Measurements from ENCODE around the gene FBXO31. TPM values are rescaled to one million over a fixed set of nuclear protein-coding genes. Genes with fewer than 3 reads are reported as not detected.

FBXO31 gene
- total and polyA plus RNA-seq, 2 of the 13 experiments (the other 11 are each of a cell fraction or from before 2014, with no cell fraction given): 92.4 to 101 TPM

DNA sequence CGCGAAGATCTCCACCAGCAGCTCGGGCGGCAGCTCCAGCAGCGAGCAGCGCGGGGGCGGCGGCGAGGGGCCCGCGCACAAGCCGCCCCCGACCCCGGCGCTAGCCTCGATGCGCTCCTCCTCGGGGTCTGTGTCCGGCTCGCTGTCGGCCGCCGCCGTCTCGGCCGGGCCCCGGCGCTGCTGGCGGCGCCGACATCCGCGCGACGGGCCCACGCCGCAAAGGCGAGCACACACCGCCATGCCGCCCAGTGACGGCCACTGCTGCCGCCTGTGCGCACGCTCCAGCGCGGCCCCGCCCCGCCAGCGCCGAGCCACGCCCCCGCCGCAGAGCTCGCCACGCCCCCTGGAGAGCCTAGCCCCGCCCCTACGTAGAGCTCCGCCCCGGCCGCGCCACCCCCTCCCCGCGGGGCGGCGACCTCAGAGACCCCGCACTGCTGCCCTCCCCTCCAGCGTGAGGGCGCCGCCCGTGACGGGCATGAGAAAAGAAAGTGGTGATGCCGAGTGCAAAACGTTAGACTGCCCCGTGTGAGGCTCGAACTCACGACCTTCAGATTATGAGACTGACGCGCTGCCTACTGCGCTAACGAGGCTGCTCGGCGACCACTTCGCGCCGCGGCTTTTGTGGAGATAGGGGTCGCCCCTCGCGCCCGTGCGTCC, at the start of gene FBXO31 (continued):
- TF ChIP-seq, protein P1, sequence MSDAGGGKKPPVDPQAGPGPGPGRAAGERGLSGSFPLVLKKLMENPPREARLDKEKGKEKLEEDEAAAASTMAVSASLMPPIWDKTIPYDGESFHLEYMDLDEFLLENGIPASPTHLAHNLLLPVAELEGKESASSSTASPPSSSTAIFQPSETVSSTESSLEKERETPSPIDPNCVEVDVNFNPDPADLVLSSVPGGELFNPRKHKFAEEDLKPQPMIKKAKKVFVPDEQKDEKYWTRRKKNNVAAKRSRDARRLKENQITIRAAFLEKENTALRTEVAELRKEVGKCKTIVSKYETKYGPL (CRISPR knock-in tag; IDR thresholded peaks at IDR 0.05): peak; percentile 9; the same call in 1 of the 2 replicates
- TF ChIP-seq SYNCRIP (IDR thresholded peaks at IDR 0.05; ENCODE audit: insufficient read depth, low read depth, low read length) (no peak), HCFC1 (IDR thresholded peaks at IDR 0.05; ENCODE audit: low read depth, low read length) (peak; percentile 23; the same call in 1 of the 2 replicates), IRX3 (CRISPR knock-in tag; IDR thresholded peaks at IDR 0.05; ENCODE audit: borderline replicate concordance, low read depth) (peak; percentile 3; the same call in 1 of the 2 replicates), GLI4 (CRISPR knock-in tag; IDR thresholded peaks at IDR 0.05; ENCODE audit: borderline replicate concordance) (no peak; the same call in 1 of the 2 replicates), WIZ (CRISPR knock-in tag; IDR thresholded peaks at IDR 0.05) (no peak; the same call in 1 of the 2 replicates), GTF2F1 (IDR thresholded peaks at IDR 0.05; ENCODE audit: low read length) (peak; percentile 19; the same call in 1 of the 2 replicates), ZNF598 (CRISPR knock-in tag; IDR thresholded peaks at IDR 0.05; ENCODE audit: borderline replicate concordance) (peak; percentile 84), TGIF2 (CRISPR knock-in tag; IDR thresholded peaks at IDR 0.05) (peak; percentile 84; the same call in 1 of the 2 replicates)
- TF ChIP-seq, protein P2, sequence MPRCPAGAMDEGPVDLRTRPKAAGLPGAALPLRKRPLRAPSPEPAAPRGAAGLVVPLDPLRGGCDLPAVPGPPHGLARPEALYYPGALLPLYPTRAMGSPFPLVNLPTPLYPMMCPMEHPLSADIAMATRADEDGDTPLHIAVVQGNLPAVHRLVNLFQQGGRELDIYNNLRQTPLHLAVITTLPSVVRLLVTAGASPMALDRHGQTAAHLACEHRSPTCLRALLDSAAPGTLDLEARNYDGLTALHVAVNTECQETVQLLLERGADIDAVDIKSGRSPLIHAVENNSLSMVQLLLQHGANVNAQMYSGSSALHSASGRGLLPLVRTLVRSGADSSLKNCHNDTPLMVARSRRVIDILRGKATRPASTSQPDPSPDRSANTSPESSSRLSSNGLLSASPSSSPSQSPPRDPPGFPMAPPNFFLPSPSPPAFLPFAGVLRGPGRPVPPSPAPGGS (CRISPR knock-in tag; IDR thresholded peaks at IDR 0.05): no peak; the same call in none of the 2 replicates
- TF ChIP-seq, protein P3, sequence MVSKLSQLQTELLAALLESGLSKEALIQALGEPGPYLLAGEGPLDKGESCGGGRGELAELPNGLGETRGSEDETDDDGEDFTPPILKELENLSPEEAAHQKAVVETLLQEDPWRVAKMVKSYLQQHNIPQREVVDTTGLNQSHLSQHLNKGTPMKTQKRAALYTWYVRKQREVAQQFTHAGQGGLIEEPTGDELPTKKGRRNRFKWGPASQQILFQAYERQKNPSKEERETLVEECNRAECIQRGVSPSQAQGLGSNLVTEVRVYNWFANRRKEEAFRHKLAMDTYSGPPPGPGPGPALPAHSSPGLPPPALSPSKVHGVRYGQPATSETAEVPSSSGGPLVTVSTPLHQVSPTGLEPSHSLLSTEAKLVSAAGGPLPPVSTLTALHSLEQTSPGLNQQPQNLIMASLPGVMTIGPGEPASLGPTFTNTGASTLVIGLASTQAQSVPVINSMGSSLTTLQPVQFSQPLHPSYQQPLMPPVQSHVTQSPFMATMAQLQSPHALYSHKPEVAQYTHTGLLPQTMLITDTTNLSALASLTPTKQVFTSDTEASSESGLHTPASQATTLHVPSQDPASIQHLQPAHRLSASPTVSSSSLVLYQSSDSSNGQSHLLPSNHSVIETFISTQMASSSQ (IDR thresholded peaks at IDR 0.05; ENCODE audit: low read depth): 0 out of 2 replicates have a peak, but pooled peaks have one; percentile 52
- TF ChIP-seq, protein P3 (CRISPR knock-in tag; IDR thresholded peaks at IDR 0.05; ENCODE audit: borderline replicate concordance): no peak; the same call in 1 of the 2 replicates
- TF ChIP-seq, protein P4, sequence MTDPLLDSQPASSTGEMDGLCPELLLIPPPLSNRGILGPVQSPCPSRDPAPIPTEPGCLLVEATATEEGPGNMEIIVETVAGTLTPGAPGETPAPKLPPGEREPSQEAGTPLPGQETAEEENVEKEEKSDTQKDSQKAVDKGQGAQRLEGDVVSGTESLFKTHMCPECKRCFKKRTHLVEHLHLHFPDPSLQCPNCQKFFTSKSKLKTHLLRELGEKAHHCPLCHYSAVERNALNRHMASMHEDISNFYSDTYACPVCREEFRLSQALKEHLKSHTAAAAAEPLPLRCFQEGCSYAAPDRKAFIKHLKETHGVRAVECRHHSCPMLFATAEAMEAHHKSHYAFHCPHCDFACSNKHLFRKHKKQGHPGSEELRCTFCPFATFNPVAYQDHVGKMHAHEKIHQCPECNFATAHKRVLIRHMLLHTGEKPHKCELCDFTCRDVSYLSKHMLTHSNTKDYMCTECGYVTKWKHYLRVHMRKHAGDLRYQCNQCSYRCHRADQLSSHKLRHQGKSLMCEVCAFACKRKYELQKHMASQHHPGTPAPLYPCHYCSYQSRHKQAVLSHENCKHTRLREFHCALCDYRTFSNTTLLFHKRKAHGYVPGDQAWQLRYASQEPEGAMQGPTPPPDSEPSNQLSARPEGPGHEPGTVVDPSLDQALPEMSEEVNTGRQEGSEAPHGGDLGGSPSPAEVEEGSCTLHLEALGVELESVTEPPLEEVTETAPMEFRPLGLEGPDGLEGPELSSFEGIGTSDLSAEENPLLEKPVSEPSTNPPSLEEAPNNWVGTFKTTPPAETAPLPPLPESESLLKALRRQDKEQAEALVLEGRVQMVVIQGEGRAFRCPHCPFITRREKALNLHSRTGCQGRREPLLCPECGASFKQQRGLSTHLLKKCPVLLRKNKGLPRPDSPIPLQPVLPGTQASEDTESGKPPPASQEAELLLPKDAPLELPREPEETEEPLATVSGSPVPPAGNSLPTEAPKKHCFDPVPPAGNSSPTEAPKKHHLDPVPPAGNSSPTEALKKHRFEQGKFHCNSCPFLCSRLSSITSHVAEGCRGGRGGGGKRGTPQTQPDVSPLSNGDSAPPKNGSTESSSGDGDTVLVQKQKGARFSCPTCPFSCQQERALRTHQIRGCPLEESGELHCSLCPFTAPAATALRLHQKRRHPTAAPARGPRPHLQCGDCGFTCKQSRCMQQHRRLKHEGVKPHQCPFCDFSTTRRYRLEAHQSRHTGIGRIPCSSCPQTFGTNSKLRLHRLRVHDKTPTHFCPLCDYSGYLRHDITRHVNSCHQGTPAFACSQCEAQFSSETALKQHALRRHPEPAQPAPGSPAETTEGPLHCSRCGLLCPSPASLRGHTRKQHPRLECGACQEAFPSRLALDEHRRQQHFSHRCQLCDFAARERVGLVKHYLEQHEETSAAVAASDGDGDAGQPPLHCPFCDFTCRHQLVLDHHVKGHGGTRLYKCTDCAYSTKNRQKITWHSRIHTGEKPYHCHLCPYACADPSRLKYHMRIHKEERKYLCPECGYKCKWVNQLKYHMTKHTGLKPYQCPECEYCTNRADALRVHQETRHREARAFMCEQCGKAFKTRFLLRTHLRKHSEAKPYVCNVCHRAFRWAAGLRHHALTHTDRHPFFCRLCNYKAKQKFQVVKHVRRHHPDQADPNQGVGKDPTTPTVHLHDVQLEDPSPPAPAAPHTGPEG (CRISPR knock-in tag; IDR thresholded peaks at IDR 0.05): peak; percentile 72; the same call in 1 of the 2 replicates
- TF ChIP-seq, protein P5, sequence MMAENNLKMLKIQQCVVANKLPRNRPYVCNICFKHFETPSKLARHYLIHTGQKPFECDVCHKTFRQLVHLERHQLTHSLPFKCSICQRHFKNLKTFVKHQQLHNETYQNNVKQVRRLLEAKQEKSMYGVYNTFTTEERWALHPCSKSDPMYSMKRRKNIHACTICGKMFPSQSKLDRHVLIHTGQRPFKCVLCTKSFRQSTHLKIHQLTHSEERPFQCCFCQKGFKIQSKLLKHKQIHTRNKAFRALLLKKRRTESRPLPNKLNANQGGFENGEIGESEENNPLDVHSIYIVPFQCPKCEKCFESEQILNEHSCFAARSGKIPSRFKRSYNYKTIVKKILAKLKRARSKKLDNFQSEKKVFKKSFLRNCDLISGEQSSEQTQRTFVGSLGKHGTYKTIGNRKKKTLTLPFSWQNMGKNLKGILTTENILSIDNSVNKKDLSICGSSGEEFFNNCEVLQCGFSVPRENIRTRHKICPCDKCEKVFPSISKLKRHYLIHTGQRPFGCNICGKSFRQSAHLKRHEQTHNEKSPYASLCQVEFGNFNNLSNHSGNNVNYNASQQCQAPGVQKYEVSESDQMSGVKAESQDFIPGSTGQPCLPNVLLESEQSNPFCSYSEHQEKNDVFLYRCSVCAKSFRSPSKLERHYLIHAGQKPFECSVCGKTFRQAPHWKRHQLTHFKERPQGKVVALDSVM (CRISPR knock-in tag; IDR thresholded peaks at IDR 0.05): no peak

Data from HepG2 (cell line).